NCI-H2107 treated with DMSO at 0.1 percent for 48 hours (cell line): ENCODE data around the gene RDH16.
"Not testable (repeated sequence)": the region's sequence is repeated elsewhere in the genome, so short reads cannot be mapped to it uniquely, and the experiment has no call there.

Source experiments
- DNase-seq: peaks from one replicate; lab custom pipeline; 2025; ENCODE audit not compliant: unreplicated experiment; lab: John Stamatoyannopoulos, UW

Gene RDH16

DNA sequence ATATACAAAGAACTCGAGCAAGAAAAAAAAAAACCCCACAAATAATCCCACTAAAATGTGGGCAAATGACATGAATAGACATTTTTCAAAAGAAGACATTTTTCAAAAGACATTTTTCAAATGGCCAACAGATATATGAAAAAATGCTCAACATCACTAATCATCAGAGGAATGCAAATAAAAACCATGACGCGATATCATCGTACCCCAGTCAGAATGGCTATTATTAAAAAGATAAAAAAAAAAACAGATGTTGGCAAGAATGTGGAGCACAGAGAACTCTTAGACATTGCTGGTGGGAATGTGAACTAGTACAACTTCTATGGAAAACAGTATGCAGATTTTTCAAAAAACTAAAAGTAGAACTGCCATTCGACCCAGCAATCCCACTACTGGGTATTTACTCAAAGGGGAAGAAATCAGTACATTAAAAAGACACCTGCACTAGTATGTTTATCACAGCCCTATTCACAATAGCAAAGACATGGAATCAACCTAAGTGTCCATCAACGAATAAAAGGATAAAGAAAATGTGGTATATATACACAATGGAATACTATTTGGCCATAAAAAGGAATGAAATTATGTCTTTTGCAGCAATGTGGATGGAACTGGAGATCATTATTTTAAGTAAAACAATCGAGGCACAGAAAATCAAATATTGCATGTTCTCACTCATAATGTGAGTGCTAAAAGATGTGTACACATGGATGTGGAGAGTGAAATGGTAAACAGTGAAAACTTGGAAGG is 32.6 kb upstream of the RDH16 start:
- no peak for DNase-seq

DNA sequence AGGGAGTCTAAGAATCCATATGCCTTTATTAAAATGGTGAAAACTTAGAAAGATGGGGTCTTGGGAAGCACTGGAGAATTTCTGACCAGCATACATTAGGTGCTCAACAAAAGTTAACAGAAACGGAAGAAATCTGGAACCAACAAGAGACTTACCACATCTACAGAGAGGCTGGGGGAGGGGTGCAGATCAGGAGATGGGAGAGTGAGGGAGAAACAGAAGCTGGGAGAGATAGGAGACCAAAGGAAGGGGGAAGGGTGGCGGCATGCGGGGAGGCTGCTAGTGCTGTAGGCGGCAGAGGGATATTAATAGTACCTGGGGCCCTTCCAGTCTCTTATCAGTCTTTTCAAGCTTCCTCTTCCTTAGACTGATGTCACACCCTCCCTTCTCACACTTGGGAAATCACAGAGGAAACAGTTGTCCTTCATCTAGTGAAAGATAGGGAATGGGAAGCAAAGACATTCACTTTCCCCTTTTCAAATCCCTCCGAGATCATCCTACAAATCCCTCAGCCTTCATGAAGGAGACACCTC is 30.9 kb upstream of the RDH16 start:
- DNase-seq: no peak

DNA sequence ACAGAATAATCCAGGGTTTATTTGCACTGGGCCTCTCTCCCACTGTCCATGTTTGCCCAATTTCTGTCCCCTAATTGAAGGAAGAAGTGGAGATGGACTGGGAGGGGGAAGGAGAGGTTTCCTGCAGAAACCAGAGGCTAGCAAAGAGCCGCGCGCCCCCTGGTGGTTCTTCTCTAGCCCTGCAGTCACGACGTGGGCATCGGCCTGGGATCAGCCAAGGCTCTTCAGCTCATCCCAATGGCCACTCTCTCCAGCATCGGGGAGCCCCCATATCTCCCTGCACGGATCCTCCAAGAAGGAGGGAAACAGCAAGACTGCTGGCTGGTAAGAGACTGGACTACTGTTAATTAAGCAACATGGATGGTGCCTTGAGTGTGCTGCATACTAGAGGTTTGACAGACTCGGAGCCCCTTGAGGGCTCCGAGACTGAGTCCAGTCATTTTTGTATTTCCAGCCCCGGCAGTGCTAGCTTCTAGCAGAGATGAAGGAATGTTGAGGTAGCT is 30.2 kb upstream of the RDH16 start:
- DNase-seq: peak; percentile 77

DNA sequence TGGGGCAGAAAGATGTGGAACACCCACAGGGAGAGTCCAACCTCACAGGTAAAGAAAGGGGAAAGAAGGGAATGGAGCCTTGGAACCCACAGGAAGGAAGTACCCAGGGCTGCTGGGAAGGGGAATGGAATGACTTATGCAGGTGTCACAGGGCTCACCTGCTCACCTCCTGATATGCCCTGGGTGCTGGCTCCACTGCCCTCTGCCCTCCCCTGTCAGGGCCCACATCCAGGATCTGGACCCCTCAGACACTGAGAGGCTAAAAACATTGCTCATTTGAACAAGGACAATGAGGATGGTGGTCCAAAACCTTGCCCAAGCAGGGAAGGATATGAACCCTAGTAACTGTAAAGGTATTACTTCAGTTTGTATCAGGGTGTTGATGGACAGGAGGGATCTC is 29.6 kb upstream of the RDH16 start:
- no peak for DNase-seq

DNA sequence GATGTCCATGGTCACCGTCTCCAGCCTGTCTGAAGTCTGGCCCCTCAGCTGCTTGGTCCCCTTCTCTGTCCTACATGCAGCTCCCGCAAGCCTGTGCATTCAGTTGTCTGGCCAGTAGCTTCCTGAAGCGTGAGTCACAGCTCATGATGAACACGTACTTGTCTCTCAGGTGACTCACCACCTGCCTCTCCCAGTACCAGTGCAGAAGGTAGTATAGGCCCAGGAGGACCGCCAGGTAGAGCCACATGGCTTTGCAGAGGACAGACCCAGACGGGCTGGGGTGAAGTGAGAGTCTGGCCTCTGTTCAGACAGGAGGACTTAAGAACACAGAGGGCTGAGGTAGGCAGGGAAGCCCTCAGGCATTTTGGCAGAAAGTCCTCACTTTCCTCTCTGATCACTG is 28.3 kb upstream of the RDH16 start:
- not testable (repeated sequence) for DNase-seq

DNA sequence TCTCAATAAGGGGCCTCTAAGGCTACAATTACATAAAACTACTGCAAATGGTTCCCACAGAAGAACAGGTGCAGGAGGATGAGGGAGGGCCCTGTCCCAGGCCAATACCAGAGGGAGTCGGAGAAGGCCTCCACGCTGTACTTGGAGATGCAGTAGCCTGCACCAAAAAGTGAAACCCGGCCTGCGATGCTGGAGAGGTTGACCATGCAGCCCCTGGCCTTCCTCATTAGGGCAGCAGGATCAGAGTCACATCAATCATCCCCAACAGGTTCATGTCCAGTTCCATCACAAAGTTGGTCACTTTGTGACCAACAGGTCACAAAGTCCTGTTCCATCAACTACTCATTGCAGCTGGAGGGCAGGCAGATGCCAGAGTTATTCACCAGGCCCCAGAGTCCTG is 26.0 kb upstream of the RDH16 start:
- DNase-seq: no peak

DNA sequence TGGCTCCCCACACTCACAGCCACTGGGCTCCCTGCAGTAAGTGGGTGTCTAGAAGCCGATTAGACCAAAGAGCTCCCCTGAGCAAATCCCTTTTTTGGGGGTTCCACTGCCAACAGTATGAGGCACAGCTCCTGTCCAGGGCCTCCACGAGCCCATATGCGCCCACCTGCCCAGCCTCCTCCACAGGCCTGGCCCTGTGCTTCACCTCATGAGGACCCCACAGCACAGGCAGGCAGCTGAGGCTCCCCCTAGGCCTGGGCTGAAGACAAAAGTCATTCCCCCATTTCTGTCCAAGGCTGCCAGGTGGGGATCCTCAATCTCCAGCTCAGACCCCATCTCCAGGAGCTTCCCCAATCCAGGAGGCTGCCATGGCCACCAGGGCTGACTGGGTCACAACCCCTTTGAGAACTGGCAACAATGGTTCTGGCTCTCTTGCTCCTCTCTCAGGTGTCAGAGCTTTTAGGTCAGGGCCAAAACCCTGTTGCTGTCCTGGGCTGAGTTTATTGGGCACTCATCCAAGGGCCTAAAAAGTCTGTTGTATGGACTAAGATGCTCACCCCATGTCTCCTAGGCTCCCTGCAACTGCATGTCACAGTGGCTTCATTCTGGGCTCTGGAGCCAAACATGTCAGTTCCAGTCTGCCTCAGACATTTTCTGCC is 25.3 kb upstream of the RDH16 start:
- not testable (repeated sequence) for DNase-seq

DNA sequence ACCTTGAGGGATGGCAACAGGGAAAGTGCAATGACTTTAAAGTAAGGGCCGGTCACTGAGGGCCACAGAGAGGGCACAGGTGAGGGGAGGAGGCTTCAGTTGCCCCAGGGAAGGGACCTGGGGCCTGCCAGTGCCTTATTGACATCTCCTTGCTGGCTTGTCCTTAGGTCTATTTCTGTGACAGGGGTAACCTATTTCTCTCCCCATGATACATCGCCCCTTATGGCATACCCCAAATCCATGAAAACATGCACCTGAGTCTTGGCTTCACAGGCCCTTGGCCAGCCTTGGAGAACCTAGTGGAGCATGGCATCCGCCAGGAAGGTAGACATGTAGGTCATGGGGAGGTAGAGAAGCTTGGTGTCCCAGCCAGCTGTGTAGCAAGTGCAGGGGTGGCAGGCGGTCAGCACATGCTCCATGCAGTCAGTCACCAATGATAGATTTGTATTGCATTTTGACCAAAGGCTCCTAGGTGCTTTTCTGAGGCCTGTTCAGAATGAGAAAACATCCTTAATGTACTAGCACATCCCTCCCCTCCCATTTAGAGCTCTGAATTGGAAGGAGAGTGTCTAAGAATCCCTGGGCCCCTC is 23.6 kb upstream of the RDH16 start:
- DNase-seq: no peak

DNA sequence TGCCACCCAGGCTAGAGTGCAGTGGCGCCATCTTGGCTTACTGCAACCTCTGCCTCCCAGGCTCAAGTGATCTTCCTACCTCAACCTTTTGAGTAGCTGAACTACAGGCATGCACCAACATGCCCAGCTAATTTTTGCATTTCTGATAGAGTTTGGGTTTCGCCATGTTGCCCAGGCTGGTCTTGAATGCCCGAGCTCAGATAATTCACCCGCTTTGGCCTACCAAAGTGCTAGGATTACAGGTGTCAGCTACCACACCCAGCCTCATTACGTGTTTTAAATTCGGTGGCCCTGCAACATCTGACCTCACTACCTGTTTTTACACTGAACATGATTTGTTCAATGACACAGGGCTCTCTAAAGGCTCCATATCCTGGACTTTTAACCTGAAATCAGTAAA is 22.9 kb upstream of the RDH16 start:
- no peak for DNase-seq

DNA sequence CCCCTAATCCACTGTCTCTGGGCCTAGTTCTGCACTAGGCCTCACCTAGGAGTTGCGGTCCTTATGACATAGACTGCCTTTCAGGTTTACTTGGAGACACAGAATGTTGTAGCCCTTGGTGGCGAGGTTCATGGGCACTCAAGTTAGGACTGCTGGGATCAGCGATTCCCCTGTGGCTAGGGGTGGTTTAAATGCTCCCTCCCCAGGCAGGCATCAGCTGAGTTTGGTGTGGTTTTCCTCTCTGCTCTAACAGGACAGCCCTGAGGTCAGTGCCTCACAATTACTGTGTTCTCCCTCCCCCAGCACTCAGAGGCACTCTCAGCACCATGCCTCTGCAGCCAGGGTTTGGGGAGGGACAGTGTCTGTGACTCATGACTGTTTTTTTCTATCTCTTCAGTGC is 22.2 kb upstream of the RDH16 start:
- no peak for DNase-seq

DNA sequence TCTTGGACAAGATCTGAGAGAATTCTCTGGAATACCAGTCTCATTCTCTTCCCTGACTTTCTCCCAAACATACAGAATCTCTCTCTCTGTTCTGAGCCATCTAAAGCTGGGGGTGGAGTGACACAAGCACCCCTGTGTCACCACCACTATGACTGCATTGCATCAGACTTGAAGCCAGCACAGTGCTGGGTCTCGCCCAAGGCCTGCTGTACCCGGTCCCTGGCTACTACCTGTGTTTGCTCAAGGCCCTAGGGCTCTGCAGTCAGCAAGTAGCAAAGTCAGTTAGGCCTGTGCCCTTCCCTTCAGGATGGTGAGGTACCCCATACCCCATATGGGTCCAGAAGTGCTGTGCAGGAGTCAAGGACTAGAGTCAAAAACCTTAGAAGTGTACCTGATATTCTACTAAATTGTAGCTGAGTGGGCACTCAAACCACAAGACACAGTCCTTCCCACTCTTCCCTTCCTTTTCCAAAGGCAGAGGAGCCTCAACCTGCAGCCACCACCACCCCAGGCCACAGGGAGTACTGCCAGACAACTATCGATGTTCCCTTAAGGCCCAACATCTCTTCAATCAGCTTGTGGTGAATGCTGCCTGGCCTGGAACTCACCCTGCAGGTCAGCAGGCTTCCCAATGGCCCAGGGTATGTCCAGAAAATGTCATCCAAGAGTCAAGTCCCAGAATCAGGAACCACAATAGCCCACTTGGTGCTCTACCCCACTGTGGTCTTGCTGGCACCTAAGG is 21.2 kb upstream of the RDH16 start:
- no peak for DNase-seq

DNA sequence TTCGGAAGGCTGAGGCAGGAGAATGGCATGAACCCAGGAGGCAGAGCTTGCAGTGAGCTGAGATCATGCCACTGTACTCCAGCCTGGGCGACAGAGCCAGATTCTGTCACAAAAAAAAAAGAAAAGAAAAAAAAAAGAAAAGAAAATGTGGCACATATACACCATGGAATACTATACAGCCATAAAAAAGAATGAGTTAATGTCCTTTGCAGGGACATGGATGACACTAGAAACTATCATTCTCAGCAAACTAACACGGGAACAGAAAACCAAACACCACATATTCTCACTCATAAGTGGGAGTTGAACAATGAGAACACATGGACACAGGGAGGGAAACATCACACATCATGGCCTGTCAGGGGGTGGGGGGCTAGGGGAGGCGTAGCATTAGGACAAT is 20.0 kb upstream of the RDH16 start:
- not testable (repeated sequence) for DNase-seq

DNA sequence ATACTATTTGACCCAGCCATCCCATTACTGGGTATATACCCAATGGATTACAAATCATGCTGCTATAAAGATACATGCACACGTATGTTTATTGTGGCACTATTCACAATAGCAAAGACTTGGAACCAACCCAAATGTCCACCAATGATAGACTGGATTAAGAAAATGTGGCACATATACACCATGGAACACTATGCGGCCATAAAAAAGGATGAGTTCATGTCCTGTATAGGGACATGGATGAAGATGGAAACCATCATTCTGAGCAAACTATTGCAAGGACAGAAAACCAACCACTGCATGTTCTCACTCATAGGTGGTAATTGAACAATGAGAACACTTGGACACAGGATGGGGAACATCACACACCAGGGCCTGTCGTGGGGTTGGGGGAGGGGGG is 16.8 kb upstream of the RDH16 start:
- not testable (repeated sequence) for DNase-seq

DNA sequence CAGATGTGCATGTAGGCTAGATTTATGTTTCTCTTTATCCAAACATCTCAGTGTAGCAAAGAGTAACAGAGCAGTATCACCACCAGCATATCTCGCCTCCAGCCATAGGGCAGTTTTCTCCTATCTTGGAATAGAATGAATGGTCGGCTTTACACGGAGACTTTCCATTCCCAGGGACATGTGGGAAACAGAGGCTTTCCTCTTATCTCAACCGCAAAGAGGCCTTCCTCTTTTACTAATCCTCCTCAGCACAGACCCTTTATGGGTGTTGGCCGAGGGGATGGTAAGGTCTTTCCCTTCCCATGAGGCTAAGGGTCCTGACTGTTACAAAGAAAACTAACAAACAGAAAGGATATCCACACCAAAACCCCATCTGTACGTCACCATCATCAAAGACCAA is 11.5 kb upstream of the RDH16 start:
- DNase-seq: not testable (repeated sequence)

DNA sequence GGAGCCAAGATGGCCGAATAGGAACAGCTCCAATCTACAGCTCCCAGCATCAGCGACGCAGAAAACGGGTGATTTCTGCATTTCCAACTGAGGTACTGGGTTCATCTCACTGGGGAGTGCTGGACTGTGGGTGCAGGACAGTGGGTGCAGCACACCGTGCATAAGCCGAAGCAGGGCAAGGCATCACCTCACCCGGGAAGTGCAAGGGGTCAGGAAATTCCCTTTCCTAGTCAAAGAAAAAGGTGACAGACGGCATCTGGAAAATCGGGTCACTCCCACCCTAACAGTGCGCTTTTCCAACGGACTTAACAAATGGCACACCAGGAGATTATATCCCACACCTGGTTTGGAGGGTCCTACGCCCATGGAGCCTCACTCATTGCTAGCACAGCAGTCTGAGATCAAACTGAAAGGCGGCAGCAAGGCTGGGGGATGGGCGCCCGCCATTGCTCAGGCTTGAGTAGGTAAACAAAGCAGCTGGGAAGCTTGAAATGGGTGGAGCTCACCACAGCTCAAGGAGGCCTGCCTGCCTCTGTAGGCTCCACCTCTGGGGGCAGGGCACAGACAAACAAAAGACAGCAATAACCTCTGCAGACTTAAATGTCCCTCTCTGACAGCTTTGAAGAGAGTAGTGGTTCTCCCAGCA is 8.7 kb upstream of the RDH16 start:
- DNase-seq: not testable (repeated sequence)

DNA sequence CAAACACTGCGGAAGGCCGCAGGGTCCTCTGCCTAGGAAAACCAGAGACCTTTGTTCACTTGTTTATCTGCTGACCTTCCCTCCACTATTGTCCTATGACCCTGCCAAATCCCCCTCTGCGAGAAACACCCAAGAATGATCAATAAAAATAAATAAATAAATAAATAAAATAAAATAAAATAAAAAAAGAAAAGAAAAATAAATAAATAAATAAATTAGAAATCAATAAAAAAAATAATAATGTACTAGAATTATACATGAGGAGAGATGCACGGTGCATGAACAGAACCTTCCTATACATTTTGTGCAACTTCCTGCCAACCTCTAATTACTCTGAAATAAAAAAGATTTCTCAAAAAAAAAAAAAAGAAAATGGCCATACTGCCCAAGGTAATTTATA is 7.7 kb upstream of the RDH16 start:
- not testable (repeated sequence) for DNase-seq

DNA sequence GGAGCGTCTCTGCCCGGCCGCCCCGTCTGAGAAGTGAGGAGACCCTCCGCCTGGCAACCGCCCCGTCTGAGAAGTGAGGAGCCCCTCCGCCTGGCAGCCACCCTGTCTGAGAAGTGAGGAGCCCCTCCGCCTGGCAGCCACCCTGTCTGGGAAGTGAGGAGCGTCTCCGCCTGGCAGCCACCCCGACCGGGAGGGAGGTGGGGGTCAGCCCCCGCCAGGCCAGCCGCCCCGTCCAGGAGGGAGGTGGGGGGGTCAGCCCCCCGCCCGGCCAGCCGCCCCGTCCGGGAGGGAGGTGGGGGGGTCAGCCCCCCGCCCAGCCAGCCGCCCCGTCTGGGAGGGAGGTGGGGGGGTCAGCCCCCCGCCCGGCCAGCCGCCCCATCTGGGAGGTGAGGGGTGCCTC is 6.1 kb upstream of the RDH16 start:
- DNase-seq: not testable (repeated sequence)

DNA sequence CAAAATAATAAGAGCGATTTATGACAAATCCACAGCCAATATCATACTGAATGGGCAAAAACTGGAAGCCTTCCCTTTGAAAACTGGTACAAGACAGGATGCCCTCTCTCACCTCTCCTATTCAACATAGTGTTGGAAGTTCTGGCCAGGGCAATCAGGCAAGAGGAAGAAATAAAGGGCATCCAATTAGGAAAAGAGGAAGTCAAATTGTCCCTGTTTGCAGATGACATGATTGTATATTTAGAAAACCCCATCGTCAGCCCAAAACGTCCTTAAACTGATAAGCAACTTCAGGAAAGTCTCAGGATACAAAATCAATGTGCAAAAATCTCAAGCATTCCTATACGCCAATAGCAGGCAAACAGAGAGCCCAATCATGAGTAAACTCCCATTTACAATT is 4.8 kb upstream of the RDH16 start:
- not testable (repeated sequence) for DNase-seq

DNA sequence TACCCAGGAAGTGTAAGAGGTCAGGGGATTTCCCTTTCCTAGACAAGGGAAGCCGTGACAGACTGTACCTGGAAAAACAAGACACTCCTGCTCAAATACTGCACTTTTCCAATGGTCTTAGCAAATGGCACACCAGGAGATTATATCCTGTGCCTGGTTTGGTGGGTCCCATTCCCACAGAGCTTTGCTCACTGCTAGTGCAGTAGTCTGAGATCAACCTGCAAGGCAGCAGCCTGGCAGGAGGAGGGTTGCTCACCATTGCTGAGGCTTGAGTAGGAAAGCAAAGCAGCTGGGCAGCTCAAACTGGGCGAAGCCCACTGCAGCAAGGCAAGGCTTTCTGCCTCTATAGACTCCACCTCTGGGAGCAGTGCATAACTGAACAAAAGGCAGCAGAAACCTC is 1.0 kb upstream of the RDH16 start:
- no peak for DNase-seq

DNA sequence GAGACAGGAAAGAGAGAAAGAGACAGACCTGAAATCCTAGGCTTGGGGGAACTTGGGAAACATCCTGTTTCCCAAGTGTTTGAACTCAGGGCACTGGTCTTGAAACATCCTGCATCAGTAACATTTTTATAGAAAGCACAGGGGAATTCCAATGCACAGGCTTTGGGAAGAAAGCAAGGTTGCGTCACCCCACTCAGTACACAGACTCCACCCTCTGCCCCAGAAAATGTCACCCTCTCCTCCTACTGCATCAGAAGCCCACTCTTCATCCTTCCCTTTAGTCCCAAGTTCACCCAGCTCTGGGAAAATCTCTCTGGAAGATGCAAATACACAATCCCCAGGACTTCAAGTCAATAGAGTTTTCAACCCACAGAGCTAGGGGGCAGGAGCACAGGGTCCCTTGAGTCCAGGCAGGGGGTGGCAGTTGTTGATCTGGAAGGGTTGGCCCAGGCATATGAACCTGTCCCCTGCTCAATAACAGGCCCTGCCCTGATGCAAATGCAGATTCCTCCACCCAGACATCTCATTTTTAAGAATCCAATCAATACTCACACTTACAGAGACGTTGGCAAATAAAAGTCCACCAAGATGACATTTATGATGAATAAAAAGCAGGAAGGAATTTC is 1.7 kb downstream of the RDH16 start:
- DNase-seq: no peak
